K562 (cell line): ENCODE data around the gene ACAP3. TPM values are rescaled to one million over a fixed set of nuclear protein-coding genes. Genes with fewer than 3 reads are reported as not detected.

Experiments
- ELK3 ChIP-seq: fragments of 450-650 bp; formaldehyde crosslinking; IDR thresholded peaks from 2 replicates; pipeline ENCODE4 v1.4.0; 2020; ENCODE audit warnings: mild to moderate bottlenecking
- EP400 ChIP-seq: fragments of 450-650 bp; IDR thresholded peaks from 2 replicates; pipeline ENCODE4 v1.6.1; 2017; ENCODE audit warnings: antibody characterized with exemption, mild to moderate bottlenecking, moderate library complexity
- GATAD2B ChIP-seq: fragments of 450-650 bp; IDR thresholded peaks from 2 replicates; pipeline ENCODE4 v1.6.1; 2017; ENCODE audit warnings: mild to moderate bottlenecking, borderline replicate concordance
- HCFC1 ChIP-seq: IDR thresholded peaks from 2 replicates; pipeline ENCODE4 v1.6.1; 2012; ENCODE audit warnings: low read depth, low read length, improper control_type of control experiment
- HMGN3 ChIP-seq: IDR thresholded peaks from 2 replicates; pipeline ENCODE4 v1.6.1; 2011; ENCODE audit warnings: borderline replicate concordance, low read depth, mild to moderate bottlenecking, mixed read lengths, low read length; ENCODE audit not compliant: insufficient read length; ENCODE audit errors: extremely low read depth
- HNRNPH1 ChIP-seq: fragments of 200-400 bp; formaldehyde crosslinking; optimal IDR thresholded peaks from 2 replicates; pipeline ENCODE3; 2017; ENCODE audit warnings: low read depth, mild to moderate bottlenecking, low read length, moderate library complexity
- KAT2B ChIP-seq: IDR thresholded peaks from one replicate; pipeline ENCODE4 v1.6.1; 2012; ENCODE audit warnings: low read depth, mild to moderate bottlenecking, control low read depth, inconsistent platforms, low read length, moderate library complexity
- KLF1 ChIP-seq: fragments of 450-650 bp; IDR thresholded peaks from 2 replicates; pipeline ENCODE4 v1.6.1; 2016; ENCODE audit warnings: missing genetic modification characterization, missing compliant biosample characterization
- NR2C1 ChIP-seq, 2 experiments: fragments of 450-650 bp; IDR thresholded peaks; 2 replicates each; pipeline ENCODE4 v1.6.1; 2017; ENCODE audit warnings: mild to moderate bottlenecking in 2 of 2, antibody characterized with exemption in 1 of 2, inconsistent platforms in 1 of 2, missing compliant biosample characterization in 1 of 2, missing genetic modification characterization in 1 of 2
- POLR2A ChIP-seq: fragments of 450-650 bp; conservative IDR thresholded peaks from 2 replicates; pipeline ENCODE4 v1.6.1; 2016
- POLR2G ChIP-seq: fragments of 200-400 bp; formaldehyde crosslinking; IDR thresholded peaks from 2 replicates; pipeline ENCODE4 v1.6.1; 2017; ENCODE audit warnings: low read depth, mild to moderate bottlenecking, antibody characterized with exemption, low read length, moderate library complexity
- POU5F1 ChIP-seq: fragments of 150-350 bp; IDR thresholded peaks from 2 replicates; pipeline ENCODE4 v1.6.1; 2014; ENCODE audit warnings: borderline replicate concordance, low read length, low read depth, mild to moderate bottlenecking; ENCODE audit not compliant: partially characterized antibody
- RB1 ChIP-seq: fragments of 450-650 bp; IDR thresholded peaks from 2 replicates; pipeline ENCODE4 v1.6.1; 2017; ENCODE audit warnings: low read depth, mild to moderate bottlenecking
- SIN3B ChIP-seq: fragments of 450-650 bp; IDR thresholded peaks from 2 replicates; pipeline ENCODE4 v1.6.1; 2017; ENCODE audit warnings: low read depth, mild to moderate bottlenecking, moderate library complexity
- YY1 ChIP-seq, 3 experiments: IDR thresholded peaks; 2 replicates each; pipeline ENCODE4 v1.6.1; 2011; ENCODE audit warnings: low read length in 2 of 3, mild to moderate bottlenecking in 2 of 3, moderate library complexity in 2 of 3, borderline replicate concordance in 1 of 3, control low read depth in 1 of 3, low read depth in 1 of 3; ENCODE audit not compliant: insufficient read depth in 3 of 3, insufficient replicate concordance in 2 of 3, control insufficient read depth in 1 of 3, insufficient read length in 1 of 3; ENCODE audit errors: extremely low read depth in 1 of 3
- ZNF12 ChIP-seq: sonication (generic); formaldehyde crosslinking; IDR thresholded peaks from 2 replicates; pipeline ENCODE4 v1.4.0; 2020; ENCODE audit warnings: mild to moderate bottlenecking, missing genetic modification reagents
- polyA plus RNA-seq, 8 experiments: library from polyadenylated mRNA; depleted of rRNA in 4 of 8; stranded (reverse) in 5 of 8; unstranded in 3 of 8; fragments of >200 nt; fragmentation: Nextera tagmentation in 2 of 8; fragmentation: Illumina TruSeq in 1 of 8; extraction: Ambion mirVana in 2 of 8; extraction: Trizol in 1 of 8; gene quantifications; 2 replicates each; pipeline versions ENCODE4 v1.2.1 to v1.2.3, GENCODE V29; 2011 to 2014; ENCODE audit warnings: inconsistent platforms in 1 of 8, missing spikeins in 1 of 8
- total RNA-seq, 7 experiments: library from RNA; depleted of rRNA in 6 of 7; stranded (reverse); fragments of >200 nt in 6 of 7; fragmentation: Illumina TruSeq in 2 of 7; extraction: Trizol in 2 of 7; gene quantifications; 2 replicates each; pipeline versions ENCODE4 v1.2.1 to v1.2.3, GENCODE V29; 2011 to 2021; ENCODE audit warnings: low replicate concordance in 1 of 7
- TF ChIP-seq, protein P1 (sequence below), 3 experiments: fragments of 200-800 bp in 1 of 3; fragments of 250-450 bp in 1 of 3; fragments of 450-650 bp in 1 of 3; sonication (Bioruptor Pico) in 1 of 3; sonication (Bioruptor generic) in 1 of 3; formaldehyde crosslinking in 1 of 3; IDR thresholded peaks; 2 replicates each; pipeline versions ENCODE4 v1.6.1 to v1.8.0; 2016 to 2022; ENCODE audit warnings: mild to moderate bottlenecking in 2 of 3, missing genetic modification characterization in 2 of 3, missing compliant biosample characterization in 1 of 3, moderate library complexity in 1 of 3
- TF ChIP-seq, protein P2 (sequence below): fragments of 250-450 bp; sonication (Bioruptor Pico); IDR thresholded peaks from 2 replicates; pipeline ENCODE4 v1.9.0; 2021; ENCODE audit warnings: mild to moderate bottlenecking, inconsistent platforms

The ACAP3 gene
- total and polyA plus RNA-seq, 9 of the 15 experiments (the other 6 are each of a cell fraction or from before 2014, with no cell fraction given) = 0.01 to 49.0 (median 12.0) TPM

DNA sequence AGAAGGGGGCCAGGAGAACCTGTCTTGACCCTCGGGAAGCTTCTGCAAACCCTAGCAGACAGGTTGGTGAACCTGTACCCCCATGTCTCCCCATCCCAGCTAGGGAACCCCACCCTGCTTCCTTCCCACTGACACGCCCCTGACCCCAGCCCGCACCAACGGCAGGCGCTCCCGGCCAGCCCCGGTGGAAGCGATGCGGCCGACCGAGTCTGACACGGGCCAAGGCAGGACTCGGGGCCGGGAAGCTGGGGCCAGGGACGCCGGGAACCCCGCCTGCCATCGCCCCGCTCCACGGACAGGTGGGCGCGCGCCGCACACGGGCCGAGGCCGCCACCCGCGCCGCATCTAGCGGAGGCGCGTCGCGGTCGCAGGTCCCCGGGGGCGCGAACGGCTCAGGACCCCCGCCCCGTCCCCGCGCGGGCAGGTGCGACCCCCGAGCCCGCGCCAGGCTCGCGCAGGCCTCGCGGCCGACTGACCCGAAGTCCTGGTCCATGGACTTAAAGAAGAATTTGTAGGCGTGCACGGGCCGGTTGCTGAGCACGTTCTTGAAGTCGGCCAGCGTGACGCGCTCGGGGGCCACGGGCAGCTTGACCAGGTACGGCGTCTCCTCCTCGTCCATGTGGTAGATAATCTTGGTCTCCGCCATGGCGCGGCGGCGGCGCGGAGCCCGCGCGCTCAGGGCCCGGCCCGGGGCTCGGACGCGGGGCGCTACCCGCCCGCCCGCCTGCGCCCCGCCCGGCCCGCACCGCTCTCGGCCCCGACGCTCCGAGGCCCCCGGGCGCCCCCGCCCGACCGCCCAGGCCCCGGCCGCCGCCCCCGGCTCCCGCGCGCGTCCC is 40.9 kb upstream of the ACAP3 start (continued):
- TF ChIP-seq, protein P1, sequence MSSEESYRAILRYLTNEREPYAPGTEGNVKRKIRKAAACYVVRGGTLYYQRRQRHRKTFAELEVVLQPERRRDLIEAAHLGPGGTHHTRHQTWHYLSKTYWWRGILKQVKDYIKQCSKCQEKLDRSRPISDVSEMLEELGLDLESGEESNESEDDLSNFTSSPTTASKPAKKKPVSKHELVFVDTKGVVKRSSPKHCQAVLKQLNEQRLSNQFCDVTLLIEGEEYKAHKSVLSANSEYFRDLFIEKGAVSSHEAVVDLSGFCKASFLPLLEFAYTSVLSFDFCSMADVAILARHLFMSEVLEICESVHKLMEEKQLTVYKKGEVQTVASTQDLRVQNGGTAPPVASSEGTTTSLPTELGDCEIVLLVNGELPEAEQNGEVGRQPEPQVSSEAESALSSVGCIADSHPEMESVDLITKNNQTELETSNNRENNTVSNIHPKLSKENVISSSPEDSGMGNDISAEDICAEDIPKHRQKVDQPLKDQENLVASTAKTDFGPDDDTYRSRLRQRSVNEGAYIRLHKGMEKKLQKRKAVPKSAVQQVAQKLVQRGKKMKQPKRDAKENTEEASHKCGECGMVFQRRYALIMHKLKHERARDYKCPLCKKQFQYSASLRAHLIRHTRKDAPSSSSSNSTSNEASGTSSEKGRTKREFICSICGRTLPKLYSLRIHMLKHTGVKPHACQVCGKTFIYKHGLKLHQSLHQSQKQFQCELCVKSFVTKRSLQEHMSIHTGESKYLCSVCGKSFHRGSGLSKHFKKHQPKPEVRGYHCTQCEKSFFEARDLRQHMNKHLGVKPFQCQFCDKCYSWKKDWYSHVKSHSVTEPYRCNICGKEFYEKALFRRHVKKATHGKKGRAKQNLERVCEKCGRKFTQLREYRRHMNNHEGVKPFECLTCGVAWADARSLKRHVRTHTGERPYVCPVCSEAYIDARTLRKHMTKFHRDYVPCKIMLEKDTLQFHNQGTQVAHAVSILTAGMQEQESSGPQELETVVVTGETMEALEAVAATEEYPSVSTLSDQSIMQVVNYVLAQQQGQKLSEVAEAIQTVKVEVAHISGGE (CRISPR knock-in tag; IDR thresholded peaks at IDR 0.05) = no peak
- TF ChIP-seq, protein P2, sequence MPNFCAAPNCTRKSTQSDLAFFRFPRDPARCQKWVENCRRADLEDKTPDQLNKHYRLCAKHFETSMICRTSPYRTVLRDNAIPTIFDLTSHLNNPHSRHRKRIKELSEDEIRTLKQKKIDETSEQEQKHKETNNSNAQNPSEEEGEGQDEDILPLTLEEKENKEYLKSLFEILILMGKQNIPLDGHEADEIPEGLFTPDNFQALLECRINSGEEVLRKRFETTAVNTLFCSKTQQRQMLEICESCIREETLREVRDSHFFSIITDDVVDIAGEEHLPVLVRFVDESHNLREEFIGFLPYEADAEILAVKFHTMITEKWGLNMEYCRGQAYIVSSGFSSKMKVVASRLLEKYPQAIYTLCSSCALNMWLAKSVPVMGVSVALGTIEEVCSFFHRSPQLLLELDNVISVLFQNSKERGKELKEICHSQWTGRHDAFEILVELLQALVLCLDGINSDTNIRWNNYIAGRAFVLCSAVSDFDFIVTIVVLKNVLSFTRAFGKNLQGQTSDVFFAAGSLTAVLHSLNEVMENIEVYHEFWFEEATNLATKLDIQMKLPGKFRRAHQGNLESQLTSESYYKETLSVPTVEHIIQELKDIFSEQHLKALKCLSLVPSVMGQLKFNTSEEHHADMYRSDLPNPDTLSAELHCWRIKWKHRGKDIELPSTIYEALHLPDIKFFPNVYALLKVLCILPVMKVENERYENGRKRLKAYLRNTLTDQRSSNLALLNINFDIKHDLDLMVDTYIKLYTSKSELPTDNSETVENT = no peak
- TF ChIP-seq RB1 (peak; percentile 43; the same call in 1 of the 2 replicates), ZNF12 (CRISPR knock-in tag) (0 out of 2 replicates have a peak, but pooled peaks have one; percentile 55), POLR2G (peak; percentile 58; the same call in 1 of the 2 replicates), GATAD2B (peak; percentile 89; the same call in 1 of the 2 replicates), HMGN3 (peak; percentile 31), HCFC1 (peak; percentile 2; the same call in 1 of the 2 replicates), HNRNPH1 (no peak), POU5F1 (no peak), KAT2B (no peak), NR2C1 (IDR thresholded peaks at IDR 0.05) (no peak), NR2C1 (tag; IDR thresholded peaks at IDR 0.05) (peak; percentile 26; the same call in 1 of the 2 replicates), EP400 (peak; percentile 13; the same call in 1 of the 2 replicates), KLF1 (peak; percentile 38; the same call in 1 of the 2 replicates), ELK3 (CRISPR knock-in tag) (no peak), YY1 (IDR thresholded peaks at IDR 0.05; ENCODE audit: borderline replicate concordance in 1 of 3, control insufficient read depth in 1 of 3, extremely low read depth in 1 of 3, insufficient read depth in 3 of 3, insufficient read length in 1 of 3, insufficient replicate concordance in 2 of 3, low read depth in 1 of 3, low read length in 2 of 3) (peak in 1 of 3 experiments; percentile 53), SIN3B (peak; percentile 49), POLR2A (0 out of 2 replicates have a peak, but pooled peaks have one; percentile 2)
